ENCODE measurements around the gene DEAF1.

Gene DEAF1

DNA sequence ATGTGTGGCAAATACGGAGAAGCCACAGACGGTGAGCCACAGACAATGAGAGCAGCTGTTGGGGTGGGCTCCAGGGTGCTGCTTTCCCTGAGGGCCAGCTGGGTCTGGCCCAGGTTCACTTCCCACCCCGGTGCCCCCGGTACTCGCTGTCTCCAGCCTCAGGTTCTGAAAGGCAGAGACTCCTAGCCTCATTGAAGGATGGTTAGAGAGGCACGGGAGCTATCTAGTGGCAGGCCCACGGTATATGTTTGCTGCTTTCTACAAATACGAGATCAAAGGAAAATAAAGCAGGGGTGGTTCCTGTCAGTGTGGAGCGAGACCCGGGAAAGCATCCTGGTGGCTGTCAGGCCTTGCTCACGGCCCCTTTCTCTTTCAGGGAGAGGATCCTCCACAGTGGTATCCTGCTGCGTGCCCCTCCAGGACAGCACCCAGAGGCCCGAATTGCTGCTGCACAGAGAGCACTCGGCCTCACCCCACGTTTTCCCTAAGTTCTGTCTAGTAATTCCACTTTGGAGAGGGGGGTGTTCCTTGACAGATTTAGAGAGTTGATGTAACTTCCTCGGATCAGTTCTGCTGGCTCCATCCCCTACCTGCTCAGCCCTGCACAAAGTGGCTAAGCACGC is 3.6 kb upstream of the DEAF1 start:
- peak overlapping the region; percentile 29 for H4K8ac ChIP-seq (ENCODE audit: low read length)
- peak overlapping the region; percentile 80 for H2BK5ac ChIP-seq (ENCODE audit: low read depth, low read length, poor library complexity, severe bottlenecking)
- peak overlapping the region; percentile 95 for H3K27ac ChIP-seq (ENCODE audit: low read length, poor library complexity, severe bottlenecking)
- peak overlapping the region; percentile 65 for H2BK120ac ChIP-seq (ENCODE audit: low read depth, low read length)
- peak overlapping the region; percentile 29 to 53 for H3K4ac ChIP-seq (ENCODE audit: low read depth in 1 of 2, low read length in 2 of 2)
- H3K36me3 ChIP-seq (ENCODE audit: control insufficient read depth in 1 of 2, insufficient read depth in 2 of 2, low read depth in 1 of 2, low read length in 2 of 2), result peaks cover 27 to 32% of the 10 kb centered on the region in 2 experiments
- no peaks in the 10 kb centered on the region for H3K27me3 ChIP-seq (ENCODE audit: control insufficient read depth in 1 of 2, insufficient read depth in 1 of 2, low read length in 2 of 2)
- H2AFZ ChIP-seq (ENCODE audit: low read depth, low read length), result no peak overlapping the region
- peaks cover 53% of the 10 kb centered on the region for H3K4me1 ChIP-seq (ENCODE audit: control insufficient read depth, insufficient read depth, low read depth, low read length)
- H3K9me3 ChIP-seq (ENCODE audit: control insufficient read depth, low read length), result no peaks in the 10 kb centered on the region
- H2AK5ac ChIP-seq (ENCODE audit: low read length, severe bottlenecking), result peak overlapping the region; percentile 80
- H3K9ac ChIP-seq (ENCODE audit: low read length), result peak overlapping the region; percentile 99
- H2BK15ac ChIP-seq (ENCODE audit: low read depth, poor library complexity, severe bottlenecking), result no peak overlapping the region
- H4K91ac ChIP-seq (ENCODE audit: low read length), result peak overlapping the region; percentile 19
- DNase-seq, result peak; percentile 33
- 54% methylated on average over 17 of the region's 17 CpGs for whole genome bisulfite sequencing
- peak overlapping the region in 1 of 2 experiments; percentile 79 for H3K4me3 ChIP-seq (ENCODE audit: insufficient read depth in 1 of 2, low read depth in 1 of 2, low read length in 2 of 2)
- H2BK12ac ChIP-seq (ENCODE audit: low read length in 2 of 2), result peak overlapping the region; percentile 17 to 90
- peak overlapping the region in 1 of 2 experiments; percentile 53 for H3K14ac ChIP-seq (ENCODE audit: low read length in 2 of 2)
- peaks cover 14% of the 10 kb centered on the region for H3K79me1 ChIP-seq (replicated peaks; ENCODE audit: low read length, poor library complexity, severe bottlenecking)
- no peak overlapping the region for H3K4me2 ChIP-seq (ENCODE audit: low read length, poor library complexity, severe bottlenecking)
- H3K18ac ChIP-seq (ENCODE audit: low read depth in 1 of 2, low read length in 2 of 2), result peak overlapping the region; percentile 16 to 82
- H3K23ac ChIP-seq (ENCODE audit: low read length in 2 of 2), result no peak overlapping the region

DNA sequence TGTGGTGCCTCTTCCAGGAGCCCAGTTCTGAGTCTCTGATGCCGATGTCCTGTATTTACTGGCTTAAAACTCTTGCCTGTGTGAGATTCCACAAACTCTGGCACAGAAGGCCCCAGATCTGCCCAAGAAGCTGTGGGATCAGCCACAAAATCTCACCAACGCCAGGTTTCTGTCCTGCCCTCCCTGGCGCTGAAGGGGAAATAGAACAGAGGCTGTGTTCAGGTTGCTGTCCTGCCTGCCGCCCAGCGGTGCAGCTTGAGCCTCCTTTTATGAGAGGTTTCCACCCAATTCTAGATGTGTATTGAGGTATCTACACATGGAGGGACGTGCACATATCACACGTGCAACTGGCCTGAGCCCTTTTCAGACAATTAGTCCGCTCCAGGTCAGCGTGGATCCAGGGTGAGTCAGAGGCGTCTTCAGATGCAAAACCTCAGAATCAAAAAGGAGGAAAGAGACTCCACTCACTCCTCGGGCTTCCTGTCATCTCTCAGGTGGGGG is 2.8 kb upstream of the DEAF1 start:
- peak overlapping the region; percentile 61 to 72 for H3K18ac ChIP-seq (ENCODE audit: low read depth in 1 of 2, low read length in 2 of 2)
- H3K36me3 ChIP-seq (ENCODE audit: control insufficient read depth in 1 of 2, insufficient read depth in 2 of 2, low read depth in 1 of 2, low read length in 2 of 2), result peaks cover 20 to 30% of the 10 kb centered on the region in 2 experiments
- H2AK5ac ChIP-seq (ENCODE audit: low read length, severe bottlenecking), result peak overlapping the region; percentile 78
- H3K4me2 ChIP-seq (ENCODE audit: low read length, poor library complexity, severe bottlenecking), result peak overlapping the region; percentile 24
- H3K9me3 ChIP-seq (ENCODE audit: control insufficient read depth, low read length), result no peaks in the 10 kb centered on the region
- no peak overlapping the region for H3K14ac ChIP-seq (ENCODE audit: low read length in 2 of 2)
- H3K9ac ChIP-seq (ENCODE audit: low read length), result peak overlapping the region; percentile 99
- H3K79me1 ChIP-seq (replicated peaks; ENCODE audit: low read length, poor library complexity, severe bottlenecking), result peaks cover 14% of the 10 kb centered on the region
- 32% methylated on average over 11 of the region's 11 CpGs for WGBS
- peaks cover 51% of the 10 kb centered on the region for H3K4me1 ChIP-seq (ENCODE audit: control insufficient read depth, insufficient read depth, low read depth, low read length)
- H3K27me3 ChIP-seq (ENCODE audit: control insufficient read depth in 1 of 2, insufficient read depth in 1 of 2, low read length in 2 of 2), result no peaks in the 10 kb centered on the region
- peak overlapping the region; percentile 4 to 59 for H2BK12ac ChIP-seq (ENCODE audit: low read length in 2 of 2)
- peak overlapping the region; percentile 0 for H4K8ac ChIP-seq (ENCODE audit: low read length)
- no peak overlapping the region for H3K23ac ChIP-seq (ENCODE audit: low read length in 2 of 2)
- H4K91ac ChIP-seq (ENCODE audit: low read length), result no peak overlapping the region
- peak; percentile 67 for DNase-seq
- H2AFZ ChIP-seq (ENCODE audit: low read depth, low read length), result no peak overlapping the region
- no peak overlapping the region for H2BK15ac ChIP-seq (ENCODE audit: low read depth, poor library complexity, severe bottlenecking)
- H3K4ac ChIP-seq (ENCODE audit: low read depth in 1 of 2, low read length in 2 of 2), result peak overlapping the region in 1 of 2 experiments; percentile 74
- no peak overlapping the region for H2BK120ac ChIP-seq (ENCODE audit: low read depth, low read length)
- peak overlapping the region in 1 of 2 experiments; percentile 79 for H3K4me3 ChIP-seq (ENCODE audit: insufficient read depth in 1 of 2, low read depth in 1 of 2, low read length in 2 of 2)
- H2BK5ac ChIP-seq (ENCODE audit: low read depth, low read length, poor library complexity, severe bottlenecking), result peak overlapping the region; percentile 75
- H3K27ac ChIP-seq (ENCODE audit: low read length, poor library complexity, severe bottlenecking), result peak overlapping the region; percentile 95

DNA sequence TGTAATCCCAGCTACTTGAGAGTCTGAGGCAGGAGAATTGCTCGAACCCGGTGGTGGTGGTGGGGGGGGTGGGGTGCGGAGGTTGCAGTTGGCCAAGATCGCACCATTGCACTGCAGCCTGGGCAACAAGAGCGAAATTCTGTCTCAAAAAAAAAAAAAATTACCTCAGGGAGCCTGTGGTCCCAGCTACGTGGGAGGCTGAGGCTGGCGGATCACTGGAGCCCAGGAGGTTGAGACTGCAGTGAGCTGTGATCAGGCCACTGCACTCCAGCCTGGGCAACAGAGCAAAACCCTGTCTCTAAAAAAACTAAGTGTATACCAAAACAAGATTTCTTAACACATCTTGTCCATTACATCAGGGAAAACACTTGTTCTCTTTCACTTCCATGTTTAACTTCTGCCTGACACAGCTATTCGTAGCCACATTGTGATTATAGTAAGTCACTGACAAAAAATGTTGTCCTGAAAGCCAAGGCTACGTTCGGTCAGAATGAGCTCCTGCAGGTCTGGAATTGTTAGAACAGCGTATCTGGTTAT is 2.0 kb upstream of the DEAF1 start:
- Histone ChIP-seq H3K27ac (ENCODE audit: low read length, poor library complexity, severe bottlenecking) (peak overlapping the region; percentile 95), H3K27me3 (ENCODE audit: control insufficient read depth in 1 of 2, insufficient read depth in 1 of 2, low read length in 2 of 2) (no peaks in the 10 kb centered on the region), H2AK5ac (ENCODE audit: low read length, severe bottlenecking) (no peak overlapping the region), H3K36me3 (ENCODE audit: control insufficient read depth in 1 of 2, insufficient read depth in 2 of 2, low read depth in 1 of 2, low read length in 2 of 2) (peaks cover 12 to 27% of the 10 kb centered on the region in 2 experiments), H2BK5ac (ENCODE audit: low read depth, low read length, poor library complexity, severe bottlenecking) (peak overlapping the region; percentile 68), H3K23ac (ENCODE audit: low read length in 2 of 2) (no peak overlapping the region), H3K4ac (ENCODE audit: low read depth in 1 of 2, low read length in 2 of 2) (no peak overlapping the region), H2BK12ac (ENCODE audit: low read length in 2 of 2) (no peak overlapping the region), H2AFZ (ENCODE audit: low read depth, low read length) (no peak overlapping the region), H3K4me3 (ENCODE audit: insufficient read depth in 1 of 2, low read depth in 1 of 2, low read length in 2 of 2) (peak overlapping the region in 1 of 2 experiments; percentile 79), H2BK15ac (ENCODE audit: low read depth, poor library complexity, severe bottlenecking) (no peak overlapping the region), H4K91ac (ENCODE audit: low read length) (no peak overlapping the region), H4K8ac (ENCODE audit: low read length) (no peak overlapping the region), H3K79me1 (replicated peaks; ENCODE audit: low read length, poor library complexity, severe bottlenecking) (peaks cover 11% of the 10 kb centered on the region), H3K4me2 (ENCODE audit: low read length, poor library complexity, severe bottlenecking) (peak overlapping the region; percentile 18), H3K14ac (ENCODE audit: low read length in 2 of 2) (no peak overlapping the region), H3K9me3 (ENCODE audit: control insufficient read depth, low read length) (no peaks in the 10 kb centered on the region), H2BK120ac (ENCODE audit: low read depth, low read length) (no peak overlapping the region), H3K4me1 (ENCODE audit: control insufficient read depth, insufficient read depth, low read depth, low read length) (peaks cover 49% of the 10 kb centered on the region), H3K18ac (ENCODE audit: low read depth in 1 of 2, low read length in 2 of 2) (no peak overlapping the region), H3K9ac (ENCODE audit: low read length) (peak overlapping the region; percentile 99)
- peak; percentile 97 for DNase-seq
- 70% methylated on average over 11 of the region's 11 CpGs for WGBS

DNA sequence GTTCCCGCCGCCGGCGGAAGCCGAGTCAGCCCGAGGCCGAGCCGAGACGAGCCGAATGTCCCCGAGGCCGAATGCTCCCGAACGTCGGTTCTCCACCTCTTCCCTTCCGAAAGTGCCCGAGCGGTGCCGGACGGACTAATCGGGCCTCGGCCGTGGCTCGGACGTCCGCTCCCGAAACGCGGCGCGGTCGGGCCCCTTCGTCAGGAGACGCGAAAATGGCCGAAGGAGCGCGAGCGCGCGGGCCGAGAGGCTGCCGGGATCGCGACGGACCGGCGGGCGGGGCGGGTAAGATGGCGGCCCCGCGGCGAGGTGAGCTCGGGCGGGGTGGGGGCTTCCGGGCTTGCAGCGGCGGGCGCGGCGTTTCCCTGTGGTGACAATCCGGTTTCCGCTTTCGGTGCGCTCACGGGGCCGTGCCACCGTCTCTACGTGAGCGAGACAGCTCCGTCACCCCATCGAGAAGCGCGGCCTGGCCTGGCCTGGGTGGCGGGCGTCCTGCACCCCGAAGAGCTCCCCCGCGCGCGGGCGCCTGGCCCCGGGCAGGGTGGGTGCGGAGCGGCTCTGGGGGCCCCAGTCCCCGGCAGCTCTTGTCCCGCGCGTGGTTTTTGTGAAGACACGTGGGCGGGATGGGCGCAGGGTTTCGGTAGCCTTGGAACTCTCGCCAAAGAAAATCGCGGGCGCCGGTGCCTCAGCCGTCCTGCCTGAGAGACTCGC is 671 bp upstream of the DEAF1 start, which contains the start of gene TMEM80:
Gene TMEM80 (plus strand): TSS at position 279 of the 711 bp plus-strand sequence. CDS start 12 bp downstream, at position 291.
- Histone ChIP-seq H3K79me1 (replicated peaks; ENCODE audit: low read length, poor library complexity, severe bottlenecking) (peaks cover 8% of the 10 kb centered on the region), H3K4me3 (ENCODE audit: insufficient read depth in 1 of 2, low read depth in 1 of 2, low read length in 2 of 2) (peak within 1 kb of the TSS; percentile 79 to 97), H3K23ac (ENCODE audit: low read length in 2 of 2) (peak within 1 kb of the TSS; percentile 64 to 99), H2AFZ (ENCODE audit: low read depth, low read length) (peak within 1 kb of the TSS; percentile 84), H3K4me1 (ENCODE audit: control insufficient read depth, insufficient read depth, low read depth, low read length) (peaks cover 56% of the 10 kb centered on the region), H3K14ac (ENCODE audit: low read length in 2 of 2) (peak within 1 kb of the TSS; percentile 49 to 99), H4K8ac (ENCODE audit: low read length) (peak within 1 kb of the TSS; percentile 98), H2BK120ac (ENCODE audit: low read depth, low read length) (peak within 1 kb of the TSS; percentile 98), H3K36me3 (ENCODE audit: control insufficient read depth in 1 of 2, insufficient read depth in 2 of 2, low read depth in 1 of 2, low read length in 2 of 2) (peaks cover 16 to 18% of the 10 kb centered on the region in 2 experiments), H3K9me3 (ENCODE audit: control insufficient read depth, low read length) (no peaks in the 10 kb centered on the region), H3K9ac (ENCODE audit: low read length) (peak within 1 kb of the TSS; percentile 99), H4K91ac (ENCODE audit: low read length) (peak within 1 kb of the TSS; percentile 98), H3K18ac (ENCODE audit: low read depth in 1 of 2, low read length in 2 of 2) (peak within 1 kb of the TSS; percentile 99 to 100), H3K27ac (ENCODE audit: low read length, poor library complexity, severe bottlenecking) (peak within 1 kb of the TSS; percentile 99), H2BK12ac (ENCODE audit: low read length in 2 of 2) (peak within 1 kb of the TSS in 1 of 2 experiments; percentile 81), H3K4me2 (ENCODE audit: low read length, poor library complexity, severe bottlenecking) (peak within 1 kb of the TSS; percentile 78), H2BK5ac (ENCODE audit: low read depth, low read length, poor library complexity, severe bottlenecking) (peak within 1 kb of the TSS; percentile 100), H2BK15ac (ENCODE audit: low read depth, poor library complexity, severe bottlenecking) (peak within 1 kb of the TSS; percentile 100), H2AK5ac (ENCODE audit: low read length, severe bottlenecking) (peak within 1 kb of the TSS; percentile 35), H3K4ac (ENCODE audit: low read depth in 1 of 2, low read length in 2 of 2) (peak within 1 kb of the TSS; percentile 97 to 99), H3K27me3 (ENCODE audit: control insufficient read depth in 1 of 2, insufficient read depth in 1 of 2, low read length in 2 of 2) (no peaks in the 10 kb centered on the region)
- DNase-seq, result peak; percentile 98
- under 1% methylated on average over 90 of the region's 101 CpGs for WGBS
